ENCODE data around the gene ARL8A.
"Not testable (repeated sequence)": the region's sequence is repeated elsewhere in the genome, so short reads cannot be mapped to it uniquely, and the experiment has no call there.

Gene ARL8A

DNA sequence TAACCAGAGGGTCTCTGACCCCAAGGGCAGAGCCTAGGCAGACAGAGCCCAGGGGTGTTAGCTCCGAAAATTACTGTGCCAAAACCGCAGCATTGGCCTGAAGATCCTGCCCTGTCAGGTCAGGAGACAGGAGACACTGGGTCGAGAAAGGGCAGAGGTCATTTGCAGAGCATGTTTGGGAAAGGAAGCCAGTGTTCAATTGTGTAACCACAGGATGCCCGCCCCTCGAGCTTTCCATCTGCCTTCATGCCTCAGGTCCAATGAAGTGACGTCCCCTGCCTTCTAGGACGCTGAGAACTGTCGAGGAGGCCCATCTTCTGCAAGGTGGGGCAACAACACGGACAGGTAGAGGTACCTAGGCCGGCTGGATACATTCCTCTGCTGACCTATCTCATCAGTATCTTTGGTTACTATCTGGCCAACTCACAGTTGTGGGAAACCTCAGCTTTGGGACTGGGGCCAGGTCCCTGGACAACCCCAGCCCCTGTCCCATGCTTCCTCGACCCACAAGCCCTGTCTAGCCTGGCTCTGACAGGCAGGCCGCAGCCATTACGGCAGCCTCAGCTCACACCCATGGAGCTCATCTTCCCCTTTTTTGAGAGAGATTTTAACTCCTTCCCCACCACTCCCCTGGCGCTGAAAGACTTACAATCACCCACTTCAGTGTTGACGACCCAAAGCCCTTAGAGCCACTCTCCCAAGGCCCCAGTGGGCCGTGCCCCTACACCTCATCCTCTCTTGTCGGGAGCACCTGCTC is 1.3 kb downstream of the ARL8A start:
- in situ Hi-C loops (cut with MboI; ENCODE audit: low sequenced_read_pairs): no loop called here

DNA sequence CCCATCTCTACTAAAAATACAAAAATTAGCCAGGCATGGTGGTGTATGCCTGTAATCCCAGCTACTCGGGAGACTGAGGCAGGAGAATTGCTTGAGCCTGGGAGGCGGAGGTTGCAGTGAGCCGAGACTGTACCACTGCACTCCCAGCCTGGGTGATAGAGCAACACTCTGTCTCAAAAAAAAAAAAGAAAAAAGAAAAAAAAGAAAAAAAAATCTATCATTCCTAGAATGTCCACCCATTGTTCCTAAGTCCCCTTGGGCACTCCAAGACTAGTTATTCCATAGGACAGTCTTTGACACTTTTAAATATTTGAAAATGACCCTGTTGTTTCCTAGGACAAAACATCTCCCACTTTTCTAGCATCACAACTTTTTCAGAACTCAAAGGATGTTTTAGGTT is 3.1 kb downstream of the ARL8A start:
- in situ Hi-C loops (cut with MboI; ENCODE audit: low sequenced_read_pairs): not testable (repeated sequence)

DNA sequence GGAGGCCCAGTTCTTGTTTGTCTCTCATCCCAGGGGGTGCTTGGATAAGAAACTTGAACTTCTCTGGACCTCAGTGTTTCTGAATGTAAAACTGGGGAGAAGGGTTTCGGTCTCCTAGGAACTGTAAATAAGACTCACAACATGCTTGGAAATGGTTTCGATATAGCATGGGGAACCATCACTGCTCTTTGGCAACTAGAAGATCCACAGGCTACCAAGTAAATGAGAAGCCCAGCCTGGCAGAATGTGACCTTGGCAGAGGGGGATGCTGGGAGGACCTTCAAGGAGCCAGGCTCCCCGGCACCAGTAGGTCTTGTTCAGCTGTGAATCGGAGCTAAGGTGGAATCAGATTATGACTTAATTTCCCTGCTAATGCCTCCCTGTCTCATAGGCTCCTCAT is 3.7 kb downstream of the ARL8A start:
- in situ Hi-C loops (cut with MboI; ENCODE audit: low sequenced_read_pairs): no loop called here

DNA sequence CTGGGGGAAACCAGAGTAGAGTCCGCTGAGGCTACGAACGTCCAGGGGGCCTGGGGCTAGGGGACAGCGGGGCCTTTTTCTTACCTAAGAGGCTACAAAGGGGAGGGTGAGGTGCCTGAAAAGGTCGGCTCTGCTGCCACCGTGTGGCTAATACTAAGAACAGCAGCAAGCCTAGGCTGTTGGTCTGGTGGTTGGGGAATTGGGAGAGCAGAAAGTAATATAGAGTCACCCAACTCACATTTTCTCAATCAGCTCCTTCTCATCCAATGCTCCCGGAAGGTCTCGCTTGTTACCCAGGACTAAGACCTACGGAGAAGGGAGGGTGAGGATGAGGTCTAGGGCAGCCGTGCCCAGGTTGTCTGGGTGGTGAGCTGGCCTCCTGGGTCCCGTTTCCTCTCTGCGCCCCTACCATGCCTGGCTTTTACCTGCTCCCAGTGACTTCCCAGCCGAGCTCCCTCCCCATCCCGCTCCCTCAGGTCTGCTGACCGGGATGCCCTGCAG is 9.3 kb downstream of the ARL8A start:
- in situ Hi-C loops (cut with MboI; ENCODE audit: low sequenced_read_pairs): no loop called here

DNA sequence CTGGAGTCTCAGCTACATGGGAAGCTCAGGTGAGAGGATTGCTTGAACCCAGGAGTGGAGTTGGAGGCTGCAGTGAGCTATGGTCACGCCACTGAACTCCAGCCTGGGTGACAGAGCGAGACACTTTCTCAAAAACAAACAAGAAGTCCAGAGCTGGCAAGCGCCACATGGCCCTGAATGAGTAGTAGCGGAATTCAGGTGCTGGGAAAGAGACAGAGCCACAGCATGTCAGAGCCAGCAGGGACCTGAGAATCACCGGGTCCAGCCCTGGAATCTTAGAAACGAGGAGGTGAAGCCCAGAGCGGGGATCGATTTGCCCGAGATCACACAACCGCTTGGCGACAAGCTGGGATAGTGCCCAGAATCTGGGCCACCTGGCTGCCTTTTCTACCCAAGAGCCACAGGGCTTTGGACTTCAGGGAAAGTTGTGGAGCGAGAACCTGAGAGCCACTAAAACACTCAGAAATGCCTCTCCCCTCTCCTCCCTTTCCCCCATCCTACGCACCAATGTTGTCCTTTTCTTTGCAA is 9.8 kb downstream of the ARL8A start:
- in situ Hi-C loops (cut with MboI; ENCODE audit: low sequenced_read_pairs): no loop called here

DNA sequence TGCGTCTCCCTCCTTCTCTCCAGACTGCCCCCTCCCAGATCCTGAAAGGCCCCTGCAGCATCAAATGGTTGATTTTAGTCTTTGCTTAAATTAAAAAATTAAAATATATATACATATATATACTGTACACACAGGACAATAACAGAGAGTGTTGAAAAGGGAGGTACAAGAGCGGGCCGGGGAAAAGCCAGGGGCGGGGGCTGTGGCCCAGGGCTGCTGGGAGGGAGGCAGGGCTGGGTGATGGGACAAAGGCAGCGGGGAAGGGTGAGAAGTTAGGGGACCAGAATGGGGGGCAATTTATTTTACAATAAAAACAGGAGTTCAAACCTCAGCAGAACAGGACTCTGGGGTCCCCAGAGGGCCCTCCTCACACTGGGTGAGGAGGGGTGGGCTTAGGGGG is 10.5 kb downstream of the ARL8A start:
- in situ Hi-C loops (cut with MboI; ENCODE audit: low sequenced_read_pairs): no loop called here

DNA sequence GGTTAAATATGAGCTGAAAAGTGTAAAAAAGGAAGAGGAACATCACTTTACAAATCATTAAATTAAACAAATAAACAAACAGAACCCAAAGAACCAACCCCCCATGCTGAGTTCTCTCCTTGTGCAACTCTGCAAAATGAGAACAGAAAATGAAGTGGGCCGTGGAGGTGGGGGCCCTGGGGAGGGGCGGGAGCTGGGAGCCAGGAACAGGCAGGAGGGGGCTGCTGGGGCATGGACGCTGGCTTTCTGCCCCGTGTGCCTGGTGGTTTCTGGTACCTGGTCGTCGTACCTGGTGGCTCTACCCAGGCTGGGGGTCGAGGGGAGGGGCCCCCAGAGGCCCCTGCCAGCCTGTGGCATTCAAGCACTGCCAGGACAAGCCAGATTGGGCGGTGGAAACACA is 11.0 kb downstream of the ARL8A start:
- in situ Hi-C loops (cut with MboI; ENCODE audit: low sequenced_read_pairs): no loop called here

DNA sequence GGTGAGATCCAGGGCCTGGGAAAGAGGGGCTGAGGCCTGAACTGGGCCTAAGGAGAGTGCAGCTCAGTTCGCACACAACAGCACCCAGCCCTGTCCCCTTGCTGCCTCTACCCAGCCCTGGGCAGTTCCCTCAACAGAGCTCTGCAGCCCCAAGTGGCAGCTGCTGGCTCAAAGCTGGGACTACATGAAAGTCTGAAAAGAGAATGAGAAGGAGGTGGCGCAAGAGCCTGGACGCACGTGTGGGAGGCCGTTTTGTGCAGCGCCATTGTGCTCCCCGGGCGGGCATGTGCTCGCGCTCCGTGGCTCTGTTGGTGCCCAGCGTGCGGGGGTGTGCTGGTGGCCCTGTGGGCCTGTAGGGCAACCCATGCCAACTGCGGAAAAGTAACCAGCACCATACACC is 11.5 kb downstream of the ARL8A start:
- in situ Hi-C loops (cut with MboI; ENCODE audit: low sequenced_read_pairs): no loop called here

DNA sequence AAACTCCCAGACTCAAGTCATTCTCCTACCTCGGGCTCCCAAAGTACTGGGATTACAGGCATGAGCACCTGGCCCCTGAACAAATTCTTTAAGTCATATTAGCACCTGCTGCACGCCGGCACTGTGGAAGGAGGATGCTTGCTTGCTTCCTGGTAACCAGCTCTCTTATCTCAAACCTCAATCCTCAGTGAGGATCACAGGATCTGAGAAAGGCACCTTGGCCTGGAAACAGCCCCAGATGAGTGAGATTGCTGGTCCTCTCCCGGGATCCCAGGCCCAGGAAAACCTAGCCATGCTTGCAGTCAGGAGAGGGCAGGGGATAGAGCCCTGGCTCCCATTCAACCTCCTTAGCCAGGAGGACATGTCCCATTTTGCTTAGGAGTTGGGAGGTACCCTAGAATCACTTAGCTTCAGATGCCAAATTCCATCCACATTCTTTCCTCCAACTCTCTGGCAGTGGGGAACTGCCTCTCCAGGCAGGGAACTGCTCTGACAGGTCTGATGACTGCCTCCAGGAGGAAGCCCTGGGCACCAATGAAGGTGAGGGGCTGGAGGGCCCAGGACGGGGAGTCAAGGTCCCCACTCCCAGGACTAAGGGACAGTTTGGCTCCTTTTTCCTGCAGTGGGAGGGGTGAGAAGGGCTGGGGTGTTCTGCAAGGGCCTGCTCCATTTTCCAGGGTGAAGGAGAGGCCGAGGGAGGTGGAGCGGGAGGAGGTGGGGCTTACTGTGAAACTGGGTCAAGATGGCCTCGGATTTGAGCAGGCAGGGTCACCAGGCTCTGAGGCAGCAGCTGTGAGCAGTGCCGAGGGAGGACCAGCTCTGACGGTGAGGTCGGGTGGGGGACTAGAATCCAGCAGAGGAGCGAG is 12.3 kb downstream of the ARL8A start:
- in situ Hi-C loops (cut with MboI; ENCODE audit: low sequenced_read_pairs): no loop called here

DNA sequence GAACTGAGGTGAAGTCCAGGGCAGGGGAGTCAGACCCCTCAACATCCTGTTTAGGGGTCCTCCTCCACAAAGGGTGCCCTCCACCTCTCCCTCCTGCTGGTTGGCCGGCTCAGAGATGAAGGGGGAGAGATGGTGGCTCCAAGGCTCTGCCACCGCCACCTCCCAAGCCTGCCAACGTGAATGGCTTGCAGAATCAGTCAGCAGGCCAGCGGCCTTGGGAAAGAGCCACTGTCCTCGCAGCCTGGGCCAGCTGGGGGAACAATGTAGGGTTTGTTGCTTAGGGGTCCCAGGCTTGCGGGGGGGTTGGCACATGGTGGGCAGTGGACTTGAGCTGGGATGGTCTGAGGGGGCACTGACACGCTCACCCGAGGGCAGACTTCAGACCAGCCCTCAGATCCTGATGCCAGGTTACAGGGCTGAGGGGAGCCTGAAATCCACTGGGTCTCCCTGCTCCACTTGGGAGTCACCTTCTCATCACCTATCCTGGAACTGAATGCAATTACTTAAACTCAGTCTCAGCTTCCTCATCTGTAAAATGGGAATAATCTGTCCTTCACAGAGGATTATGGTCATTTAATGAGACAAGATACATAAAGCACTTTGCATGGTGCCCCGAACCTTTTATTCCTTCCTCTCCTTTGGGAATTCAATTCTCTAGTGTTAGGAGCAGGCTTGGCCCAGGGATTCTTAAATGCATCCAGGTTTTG is 13.6 kb downstream of the ARL8A start:
- in situ Hi-C loops (cut with MboI; ENCODE audit: low sequenced_read_pairs): no loop called here

DNA sequence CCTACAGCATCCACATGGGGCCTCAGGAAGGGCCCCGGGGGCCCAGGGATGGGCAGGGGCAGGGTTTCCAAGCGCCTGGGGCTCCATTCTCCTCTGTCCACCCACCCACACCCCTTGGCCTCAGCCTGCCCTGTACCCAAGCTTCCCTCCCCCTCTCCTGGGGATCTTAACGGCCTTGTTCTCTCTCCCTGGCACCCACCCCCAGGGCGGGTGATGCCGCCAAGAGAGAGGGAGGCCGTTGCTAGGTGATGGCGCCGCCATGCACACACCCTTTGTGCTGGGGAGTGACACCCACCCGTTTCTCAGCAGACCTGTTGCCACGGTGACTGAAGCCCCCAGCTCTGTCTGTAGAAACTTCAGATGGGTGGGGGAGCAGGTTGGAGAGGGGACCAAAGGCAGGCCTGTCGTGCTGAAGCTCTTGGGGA is 14.2 kb downstream of the ARL8A start:
- in situ Hi-C loops (cut with MboI; ENCODE audit: low sequenced_read_pairs): no loop called here

DNA sequence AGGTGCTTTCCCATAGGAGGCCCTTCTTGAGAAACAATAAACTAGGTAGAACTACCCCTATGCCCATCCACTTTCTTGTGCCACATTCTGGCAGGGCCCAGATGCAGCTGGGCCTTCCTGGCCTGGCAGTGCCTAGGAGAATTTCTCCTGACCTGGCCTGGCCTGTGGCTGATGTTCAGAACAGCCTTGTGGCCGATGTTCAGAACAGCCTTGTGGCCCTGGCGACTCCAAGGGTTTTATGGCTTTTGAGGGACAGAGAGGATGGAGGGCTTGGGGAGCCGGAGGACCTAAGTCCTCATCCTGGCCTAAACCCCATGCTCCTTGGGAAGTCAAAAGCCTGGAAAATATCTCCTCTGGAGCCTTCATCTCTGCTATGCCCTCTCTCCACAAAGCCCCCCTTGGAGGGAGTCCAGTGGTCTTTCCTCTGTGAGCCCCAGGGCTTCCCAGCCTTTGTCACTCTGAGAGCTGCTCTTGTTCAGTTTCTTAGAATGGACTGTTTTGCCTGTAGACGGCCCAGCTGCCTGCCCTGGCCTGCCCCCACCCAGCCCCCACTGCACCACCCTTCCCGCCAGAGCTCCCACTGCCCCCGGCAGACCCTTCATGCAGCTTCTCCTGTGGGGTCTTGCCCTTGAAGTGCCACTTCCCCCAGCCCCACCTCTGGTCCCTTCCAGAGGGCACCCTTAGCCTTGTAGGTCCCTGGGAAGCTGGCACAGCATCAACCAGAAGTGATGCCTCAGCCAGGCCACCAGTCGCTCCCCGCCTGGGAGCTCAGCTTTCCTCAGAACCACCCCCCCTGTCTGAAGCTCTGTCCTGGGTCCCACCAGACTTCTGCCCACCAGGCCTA is 14.9 kb downstream of the ARL8A start:
- in situ Hi-C loops (cut with MboI; ENCODE audit: low sequenced_read_pairs): no loop called here

DNA sequence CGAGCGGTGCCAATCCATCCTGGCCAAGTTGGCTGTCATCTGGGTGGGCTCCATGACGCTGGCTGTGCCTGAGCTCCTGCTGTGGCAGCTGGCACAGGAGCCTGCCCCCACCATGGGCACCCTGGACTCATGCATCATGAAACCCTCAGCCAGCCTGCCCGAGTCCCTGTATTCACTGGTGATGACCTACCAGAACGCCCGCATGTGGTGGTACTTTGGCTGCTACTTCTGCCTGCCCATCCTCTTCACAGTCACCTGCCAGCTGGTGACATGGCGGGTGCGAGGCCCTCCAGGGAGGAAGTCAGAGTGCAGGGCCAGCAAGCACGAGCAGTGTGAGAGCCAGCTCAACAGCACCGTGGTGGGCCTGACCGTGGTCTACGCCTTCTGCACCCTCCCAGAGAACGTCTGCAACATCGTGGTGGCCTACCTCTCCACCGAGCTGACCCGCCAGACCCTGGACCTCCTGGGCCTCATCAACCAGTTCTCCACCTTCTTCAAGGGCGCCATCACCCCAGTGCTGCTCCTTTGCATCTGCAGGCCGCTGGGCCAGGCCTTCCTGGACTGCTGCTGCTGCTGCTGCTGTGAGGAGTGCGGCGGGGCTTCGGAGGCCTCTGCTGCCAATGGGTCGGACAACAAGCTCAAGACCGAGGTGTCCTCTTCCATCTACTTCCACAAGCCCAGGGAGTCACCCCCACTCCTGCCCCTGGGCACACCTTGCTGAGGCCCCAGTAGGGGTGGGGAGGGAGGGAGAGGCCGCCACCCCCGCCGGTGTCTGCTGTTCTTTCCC is 16.5 kb downstream of the ARL8A start:
- in situ Hi-C loops (cut with MboI; ENCODE audit: low sequenced_read_pairs): no loop called here

DNA sequence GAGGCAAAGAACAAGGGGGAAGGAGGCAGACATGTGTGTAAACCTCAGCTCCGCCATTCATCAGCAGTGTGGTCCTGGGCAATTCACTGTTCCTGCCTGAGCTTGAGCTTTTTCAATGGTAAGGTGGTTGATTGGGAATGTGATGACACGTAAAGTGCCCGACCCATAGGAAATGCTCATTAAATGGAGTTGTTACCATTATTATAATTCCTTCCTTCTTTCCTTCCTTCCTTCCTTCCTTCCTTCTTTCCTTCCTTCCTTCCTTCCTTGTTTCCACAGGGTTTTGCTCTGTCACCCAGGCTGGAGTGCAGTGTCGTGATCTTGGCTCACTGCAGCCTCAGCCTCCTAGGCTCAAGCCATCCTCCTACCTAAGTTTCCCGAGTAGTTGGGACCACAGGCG is 17.5 kb downstream of the ARL8A start:
- in situ Hi-C loops (cut with MboI; ENCODE audit: low sequenced_read_pairs): no loop called here

DNA sequence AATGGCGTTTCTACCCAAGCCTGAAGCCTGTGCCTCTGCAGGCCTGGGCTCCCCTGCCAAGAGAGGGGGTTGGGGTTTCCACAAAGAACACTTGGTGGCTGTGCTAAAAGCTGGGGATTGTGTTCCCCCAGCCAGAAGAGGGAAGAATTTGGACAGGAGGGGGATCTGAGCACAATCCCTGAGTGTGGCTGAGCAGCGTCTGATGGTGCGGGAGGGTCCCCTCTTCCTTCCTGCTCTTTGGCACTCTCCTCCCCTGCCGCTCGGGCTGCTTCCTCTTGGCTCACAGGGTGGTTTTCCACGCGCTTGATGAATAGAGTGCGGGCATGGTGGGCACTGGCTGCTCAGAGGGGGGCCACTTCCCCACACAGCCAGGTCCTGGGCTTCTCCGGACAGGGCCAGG is 18.1 kb downstream of the ARL8A start:
- in situ Hi-C loops (cut with MboI; ENCODE audit: low sequenced_read_pairs): no loop called here

DNA sequence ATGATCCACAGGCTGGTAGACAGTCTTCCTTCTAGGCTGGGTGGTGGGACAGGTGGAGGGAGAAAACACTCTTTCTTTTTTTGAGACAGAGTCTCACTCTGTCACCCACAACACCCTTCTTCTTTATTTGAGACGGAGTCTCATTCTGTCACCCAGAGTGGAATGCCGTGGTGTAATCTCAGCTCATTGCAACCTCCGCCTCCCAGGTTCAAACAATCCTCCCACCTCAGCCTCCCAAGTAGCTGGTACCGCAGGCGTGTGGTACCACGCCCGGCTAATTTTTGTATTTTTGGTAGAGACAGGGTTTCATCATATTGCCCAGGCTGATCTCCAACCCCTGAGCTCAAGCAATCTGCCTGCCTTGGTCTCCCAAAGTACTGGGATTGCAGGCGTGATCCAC is 18.9 kb downstream of the ARL8A start:
- in situ Hi-C loops (cut with MboI; ENCODE audit: low sequenced_read_pairs): no loop called here

DNA sequence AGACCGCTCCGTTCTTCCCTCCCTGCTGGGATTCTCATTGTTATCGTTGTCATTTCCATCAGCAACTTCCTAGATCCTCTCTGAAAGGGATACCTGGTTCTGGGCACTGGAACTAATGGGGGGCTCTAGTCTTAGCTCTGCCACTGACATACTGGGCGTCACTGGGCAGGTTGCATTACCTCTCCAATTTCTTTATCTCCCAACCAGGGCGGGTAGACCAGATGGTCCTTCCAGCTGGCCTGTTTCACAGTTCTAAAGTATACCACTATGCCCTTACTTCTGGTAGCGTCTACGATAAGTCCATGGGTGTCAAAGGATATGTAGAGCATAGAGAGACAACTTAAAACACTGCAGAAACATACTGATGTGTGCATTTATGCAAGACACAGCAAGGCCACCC is 20.4 kb downstream of the ARL8A start:
- in situ Hi-C loops (cut with MboI; ENCODE audit: low sequenced_read_pairs): loop anchor here (25.0 kb wide), 1 partner anchor 112 kb away; the partner anchor contains the start of gene ELF3

DNA sequence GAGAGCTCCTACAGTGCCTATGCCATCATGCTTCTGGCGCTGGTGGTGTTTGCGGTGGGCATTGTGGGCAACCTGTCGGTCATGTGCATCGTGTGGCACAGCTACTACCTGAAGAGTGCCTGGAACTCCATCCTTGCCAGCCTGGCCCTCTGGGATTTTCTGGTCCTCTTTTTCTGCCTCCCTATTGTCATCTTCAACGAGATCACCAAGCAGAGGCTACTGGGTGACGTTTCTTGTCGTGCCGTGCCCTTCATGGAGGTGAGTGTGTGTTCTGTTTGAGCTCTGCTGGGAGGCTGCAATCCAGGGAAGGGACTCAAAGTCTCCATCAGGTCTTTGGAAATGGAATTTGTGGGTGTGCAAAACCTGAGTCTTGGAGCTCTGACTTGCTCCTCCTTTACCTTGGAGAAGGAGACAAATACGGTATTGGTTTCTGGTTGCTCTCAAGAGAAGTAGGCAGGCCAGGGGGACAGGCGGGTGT is 21.2 kb downstream of the ARL8A start:
- in situ Hi-C loops (cut with MboI; ENCODE audit: low sequenced_read_pairs): loop anchor here (25.0 kb wide), 1 partner anchor 111 kb away; the partner anchor contains the start of gene ELF3

Data from hTERT RPE-1 (cell line).